H1 (cell line): Measurements from ENCODE around the gene ALPL. TPM values are rescaled to one million over a fixed set of nuclear protein-coding genes. Genes with fewer than 3 reads are reported as not detected.

ENCODE experiments used
- CTCF ChIA-PET: fragments of 300-600 bp; sonication (Branson Sonifier 250); formaldehyde crosslinking; loops from one replicate; lab custom pipeline; 2021; ENCODE audit not compliant: partially characterized antibody; lab: Charles Lee
- POLR2A ChIA-PET: fragments of 300-600 bp; sonication (Branson Sonifier 250); formaldehyde crosslinking; loops from one replicate; lab custom pipeline; 2021; ENCODE audit warnings: inconsistent platforms; ENCODE audit not compliant: partially characterized antibody; lab: Charles Lee
- DNase-seq, 2 experiments: peaks; one replicate each; pipeline versions ENCODE4 v3.0.0 to v3.0.0-alpha.2; 2010 to 2022; ENCODE audit warnings: low spot score in 2 of 2, low read depth in 1 of 2, mixed read lengths in 1 of 2
- FAIRE-seq: peaks from 2 replicates; lab custom pipeline; 2011; peaks lifted over from hg19 to GRCh38; lab: Jason Lieb, UNC
- H2AFZ ChIP-seq: 2 replicates; pipeline ENCODE4 v1.8.1; 2012; ENCODE audit warnings: low read length, inconsistent platforms
- H2AK5ac ChIP-seq: 2 replicates; pipeline ENCODE4 v1.6.1; 2013; ENCODE audit warnings: low read depth, low read length
- H2BK120ac ChIP-seq: replicated peaks from 2 replicates; pipeline ENCODE3; 2013; ENCODE audit warnings: low read depth, low read length, inconsistent platforms
- H2BK12ac ChIP-seq: 2 replicates; pipeline ENCODE4 v1.6.1; 2013; ENCODE audit warnings: low read depth, low read length
- H2BK15ac ChIP-seq: 2 replicates; pipeline ENCODE4 v1.6.1; 2013; ENCODE audit warnings: low read length
- H2BK20ac ChIP-seq: 2 replicates; pipeline ENCODE4 v1.6.1; 2013; ENCODE audit warnings: low read length
- H2BK5ac ChIP-seq: 2 replicates; pipeline ENCODE4 v1.6.1; 2013; ENCODE audit warnings: low read depth, low read length
- H3K14ac ChIP-seq: 2 replicates; pipeline ENCODE4 v1.6.1; 2013; ENCODE audit warnings: inconsistent platforms; ENCODE audit not compliant: insufficient read length
- H3K18ac ChIP-seq: 2 replicates; pipeline ENCODE4 v1.6.1; 2013; ENCODE audit warnings: low read length; ENCODE audit errors: extremely low read depth
- H3K23ac ChIP-seq: 2 replicates; pipeline ENCODE4 v1.6.1; 2013; ENCODE audit warnings: inconsistent platforms; ENCODE audit not compliant: insufficient read length
- H3K23me2 ChIP-seq: 2 replicates; pipeline ENCODE4 v1.6.1; 2013; ENCODE audit warnings: low read depth, low read length
- H3K27ac ChIP-seq: 2 replicates; pipeline ENCODE4 v1.6.1; 2011; ENCODE audit warnings: low read depth, low read length, inconsistent platforms
- H3K27me3 ChIP-seq, 4 experiments: replicated peaks in 1 of 4; 1 replicate in 1 of 4; 2 replicates in 3 of 4; pipeline versions ENCODE4 v1.6.1 to v1.8.1; 2011 to 2013; ENCODE audit warnings: low read length in 3 of 4, mild to moderate bottlenecking in 3 of 4, inconsistent platforms in 2 of 4, mixed read lengths in 2 of 4, moderate library complexity in 1 of 4; ENCODE audit not compliant: control insufficient read depth in 3 of 4, insufficient read depth in 3 of 4; ENCODE audit errors: extremely low read depth in 1 of 4
- H3K36me3 ChIP-seq, 4 experiments: 2 replicates each; pipeline versions ENCODE4 v1.6.1 to v1.8.1; 2011 to 2013; ENCODE audit warnings: mild to moderate bottlenecking in 4 of 4, low read length in 3 of 4, moderate library complexity in 2 of 4, control low read depth in 1 of 4, inconsistent platforms in 1 of 4; ENCODE audit not compliant: insufficient read depth in 4 of 4, control insufficient read depth in 2 of 4
- H3K4ac ChIP-seq: replicated peaks from 2 replicates; pipeline ENCODE3; 2013; ENCODE audit warnings: low read length, low read depth, mixed read lengths, inconsistent platforms; ENCODE audit not compliant: insufficient read length
- H3K4me1 ChIP-seq, 4 experiments: replicated peaks in 1 of 4; 1 replicate in 1 of 4; 2 replicates in 3 of 4; pipeline versions ENCODE4 v1.6.1 to v1.8.1; 2011 to 2013; ENCODE audit warnings: low read length in 3 of 4, inconsistent platforms in 2 of 4, mixed read lengths in 1 of 4; ENCODE audit not compliant: insufficient read depth in 4 of 4, control insufficient read depth in 3 of 4
- H3K4me2 ChIP-seq, 2 experiments: 2 replicates each; pipeline versions ENCODE4 v1.6.1 to v1.8.1; 2011 to 2013; ENCODE audit warnings: low read depth in 2 of 2, low read length in 2 of 2, control low read depth in 1 of 2, inconsistent platforms in 1 of 2, mild to moderate bottlenecking in 1 of 2; ENCODE audit not compliant: insufficient read depth in 1 of 2
- H3K4me3 ChIP-seq, 4 experiments: fragments of 200-600, 300-600 bp in 1 of 4; sonication (generic), shearing (Covaris generic), sonication (Bioruptor Twin) in 1 of 4; 2 replicates each; pipeline versions ENCODE4 v1.5.1 to v1.8.1; 2011 to 2016; ENCODE audit warnings: low read length in 4 of 4, low read depth in 3 of 4, control low read depth in 2 of 4, inconsistent platforms in 2 of 4, mild to moderate bottlenecking in 2 of 4, mixed read lengths in 1 of 4, moderate library complexity in 1 of 4; ENCODE audit not compliant: insufficient read depth in 2 of 4; ENCODE audit errors: extremely low read depth in 1 of 4
- H3K56ac ChIP-seq: replicated peaks from 2 replicates; pipeline ENCODE3; 2013; ENCODE audit warnings: low read depth, mild to moderate bottlenecking, mixed read lengths, low read length, inconsistent platforms; ENCODE audit not compliant: insufficient read length
- H3K79me1 ChIP-seq: 2 replicates; pipeline ENCODE4 v1.6.1; 2013; ENCODE audit warnings: low read depth, low read length, control low read depth
- H3K79me2 ChIP-seq, 2 experiments: 2 replicates each; pipeline versions ENCODE4 v1.6.1 to v1.8.1; 2012 to 2013; ENCODE audit warnings: low read length in 2 of 2, mild to moderate bottlenecking in 2 of 2, inconsistent platforms in 1 of 2; ENCODE audit not compliant: insufficient read depth in 2 of 2, control insufficient read depth in 1 of 2
- H3K9ac ChIP-seq, 4 experiments: replicated peaks in 1 of 4; 1 replicate in 1 of 4; 2 replicates in 3 of 4; pipeline versions ENCODE4 v1.6.1 to v1.8.1; 2011 to 2013; ENCODE audit warnings: low read depth in 3 of 4, low read length in 3 of 4, control low read depth in 2 of 4, mild to moderate bottlenecking in 2 of 4, moderate library complexity in 2 of 4, inconsistent platforms in 1 of 4; ENCODE audit errors: extremely low read depth in 1 of 4
- H3K9me3 ChIP-seq, 2 experiments: 2 replicates each; pipeline versions ENCODE4 v1.6.1 to v1.8.1; 2012 to 2013; ENCODE audit warnings: mild to moderate bottlenecking in 2 of 2, moderate library complexity in 2 of 2, control low read depth in 1 of 2, inconsistent platforms in 1 of 2, low read depth in 1 of 2, low read length in 1 of 2, mixed read lengths in 1 of 2; ENCODE audit not compliant: insufficient read depth in 2 of 2
- H4K20me1 ChIP-seq, 2 experiments: replicated peaks in 1 of 2; 2 replicates each; pipeline versions ENCODE3 to v1.8.1; 2011 to 2013; ENCODE audit warnings: inconsistent platforms in 2 of 2, low read length in 2 of 2, mild to moderate bottlenecking in 1 of 2; ENCODE audit not compliant: insufficient read depth in 2 of 2, control insufficient read depth in 1 of 2
- H4K5ac ChIP-seq: 2 replicates; pipeline ENCODE4 v1.6.1; 2013; ENCODE audit warnings: low read length, low read depth, mixed read lengths, inconsistent platforms; ENCODE audit not compliant: insufficient read length
- H4K8ac ChIP-seq: 2 replicates; pipeline ENCODE4 v1.8.0; 2013; ENCODE audit warnings: mild to moderate bottlenecking, moderate library complexity, low read length, inconsistent platforms; ENCODE audit not compliant: insufficient read depth; ENCODE audit errors: extremely low read depth
- H4K91ac ChIP-seq: replicated peaks from 2 replicates; pipeline ENCODE3; 2013; ENCODE audit warnings: low read length, mixed read lengths, inconsistent platforms; ENCODE audit not compliant: insufficient read length
- CBX5 ChIP-seq: fragments of 300-800, 300-1000 bp; sonication (generic); IDR thresholded peaks from 2 replicates; pipeline ENCODE4 v1.7.1; 2016; ENCODE audit warnings: antibody characterized with exemption, low read length, low read depth
- CBX8 ChIP-seq: fragments of 300-800, 300-1000 bp; sonication (generic); IDR thresholded peaks from 2 replicates; pipeline ENCODE4 v1.7.1; 2016; ENCODE audit warnings: low read depth, low read length, borderline replicate concordance
- CHD1 ChIP-seq: IDR thresholded peaks from 2 replicates; pipeline ENCODE4 v1.6.1; 2012; ENCODE audit warnings: low read depth, low read length, improper control_type of control experiment
- CTBP2 ChIP-seq: IDR thresholded peaks from 2 replicates; pipeline ENCODE4 v1.7.0; 2011; ENCODE audit warnings: borderline replicate concordance, mild to moderate bottlenecking, moderate library complexity, mixed read lengths, low read length; ENCODE audit not compliant: insufficient read depth, insufficient read length
- JUN ChIP-seq: IDR thresholded peaks from 2 replicates; pipeline ENCODE4 v1.6.1; 2011; ENCODE audit warnings: low read depth, mild to moderate bottlenecking, improper control_type of control experiment, low read length
- JUND ChIP-seq: IDR thresholded peaks from 2 replicates; pipeline ENCODE4 v1.6.1; 2011; ENCODE audit warnings: mild to moderate bottlenecking, improper control_type of control experiment, low read length
- RBBP5 ChIP-seq: IDR thresholded peaks from 2 replicates; pipeline ENCODE4 v1.7.1; 2012; ENCODE audit warnings: low read depth, mild to moderate bottlenecking, inconsistent platforms, low read length, moderate library complexity, borderline replicate concordance
- SUZ12 ChIP-seq: fragments of 200-600 bp; sonication (generic); IDR thresholded peaks from 2 replicates; pipeline ENCODE4 v1.6.1; 2012; ENCODE audit warnings: mild to moderate bottlenecking, inconsistent platforms, low read length, moderate library complexity, mixed read lengths
- TAF7 ChIP-seq: optimal IDR thresholded peaks from 2 replicates; pipeline ENCODE3; 2011; ENCODE audit warnings: low read depth, mild to moderate bottlenecking, inconsistent platforms, low read length, moderate library complexity, borderline replicate concordance
- TEAD4 ChIP-seq: IDR thresholded peaks from 2 replicates; pipeline ENCODE4 v1.6.1; 2012; ENCODE audit warnings: low read depth, low read length, inconsistent platforms, mixed read lengths
- WGBS, 2 experiments: shearing (Covaris generic) in 1 of 2; methylation state at CpG; one replicate each; pipeline versions ENCODE4 v1.1.6 to v1.1.7; 2013 to 2015; ENCODE audit warnings: low lambda C conversion rate in 2 of 2, mixed read lengths in 2 of 2, inconsistent platforms in 1 of 2, low coverage in 1 of 2, missing lambda C conversion rate in 1 of 2; ENCODE audit not compliant: insufficient replicate concordance in 2 of 2, insufficient coverage in 1 of 2, insufficient read length in 1 of 2; ENCODE audit errors: extremely low coverage in 1 of 2, missing lambda C conversion rate in 1 of 2; 5-methylcytosine and 5-hydroxymethylcytosine counted together
- polyA plus RNA-seq, 7 experiments: library from polyadenylated mRNA; depleted of rRNA in 3 of 7; stranded (reverse) in 5 of 7; unstranded in 2 of 7; fragments of >200 nt in 5 of 7; fragments of 200-250 nt in 2 of 7; gene quantifications; 1 replicate in 5 of 7; 2 replicates in 1 of 7; 4 replicates in 1 of 7; pipeline versions ENCODE4 v1.2.1 to v1.2.3, GENCODE V29; 2011 to 2013; ENCODE audit warnings: missing spikeins in 2 of 7, mixed read lengths in 2 of 7
- total RNA-seq: library from RNA; stranded (reverse); fragmentation: NEBNext Ultra II Directional; extraction: Animal tissue kit (Norgen Biotek cat#: 25700); gene quantifications from 2 replicates; pipeline ENCODE4 v1.2.1, GENCODE V29; 2021

Gene ALPL
- total and polyA plus RNA-seq, 2 of the 8 experiments (the other 6 are each of a cell fraction or from before 2014, with no cell fraction given): 175 to 362 TPM

DNA sequence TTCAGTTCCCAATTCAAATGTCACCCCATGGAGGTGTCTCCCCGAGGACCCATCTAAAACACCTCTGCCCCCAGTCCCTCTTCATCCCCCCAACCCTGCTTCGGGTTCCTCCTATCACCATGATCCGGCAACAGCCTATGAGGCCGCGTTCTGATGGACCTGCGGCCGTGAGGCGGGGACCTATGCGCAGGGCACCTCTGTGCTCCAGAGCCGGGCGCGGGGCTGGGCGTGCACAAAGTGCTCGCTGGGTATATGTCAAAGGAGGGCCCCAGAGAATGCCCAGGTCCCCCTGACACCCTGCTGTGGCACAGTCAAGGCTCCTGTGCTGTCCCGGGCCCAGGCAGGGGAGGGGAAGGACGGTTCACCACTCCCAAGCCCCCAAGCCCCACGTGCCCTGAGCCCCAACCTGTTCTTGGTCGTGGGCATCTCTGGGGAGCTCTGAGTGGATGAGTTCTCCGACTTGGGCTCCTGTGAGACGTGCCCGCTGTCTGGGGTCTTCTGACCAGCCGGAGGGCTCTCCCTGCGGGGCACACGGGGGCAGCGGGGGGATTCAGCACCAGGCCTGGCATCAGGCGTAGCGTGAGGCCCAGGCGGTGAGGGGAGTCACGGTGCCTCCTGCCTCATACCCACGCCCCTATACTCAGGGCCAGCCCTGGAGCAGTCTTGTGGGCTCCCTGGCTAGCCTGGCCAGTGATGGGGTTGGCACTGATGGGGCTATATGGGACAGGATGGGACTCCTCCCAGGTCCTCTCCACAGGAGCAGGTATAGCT is 92.2 kb downstream of the ALPL start:
- FAIRE-seq: no peak
- POLR2A ChIA-PET: interaction anchor here (1.3 kb wide), 1 partner anchor 59 kb away, joined by 3 read pairs; no protein-coding TSS in a partner anchor
- no peak overlapping the region for H3K4me2 ChIP-seq

More for the DNA sequence above, 92.2 kb downstream of the ALPL start:
- Histone ChIP-seq H3K36me3 (no peaks in the 10 kb centered on the region), H3K4ac (no peak overlapping the region), H3K79me1 (peaks cover 2% of the 10 kb centered on the region; the same call in 1 of the 2 replicates), H2BK120ac (no peak overlapping the region), H3K4me1 (no peaks in the 10 kb centered on the region; a peak in 1 of 7 replicates), H3K56ac (no peak overlapping the region), H4K20me1 (peaks cover 0 to 4% of the 10 kb centered on the region in 2 experiments), H3K18ac (no peak overlapping the region), H3K9ac (no peak overlapping the region), H3K23ac (no peak overlapping the region), H4K5ac (no peak overlapping the region), H3K4me3 (no peak overlapping the region), H3K14ac (no peak overlapping the region), H3K27me3 (no peaks in the 10 kb centered on the region), H3K27ac (no peak overlapping the region), H2BK5ac (no peak overlapping the region), H3K23me2 (peaks cover 5% of the 10 kb centered on the region; the same call in 1 of the 2 replicates), H2BK20ac (no peak overlapping the region), H3K79me2 (no peaks in the 10 kb centered on the region), H3K9me3 (no peaks in the 10 kb centered on the region), H2AFZ (no peak overlapping the region), H4K8ac (no peak overlapping the region), H4K91ac (no peak overlapping the region), H2AK5ac (no peak overlapping the region), H2BK15ac (no peak overlapping the region), H2BK12ac (no peak overlapping the region)
- DNase-seq: no peak
- WGBS, 2 experiments: 90% methylated on average over 30 of the region's 30 CpGs; no CpG with 5 or more reads in 1 of the 2 experiments
- CTCF ChIA-PET: interaction anchor here (0.6 to 1.4 kb wide), 8 partner anchors 9 to 230 kb away, joined by 3 to 4 read pairs (median 3); no protein-coding TSS in a partner anchor
- TF ChIP-seq JUND: no peak
- TF ChIP-seq CBX8: no peak
- TF ChIP-seq TEAD4: no peak
- no peak for TF ChIP-seq TAF7
- no peak for TF ChIP-seq CHD1
- no peak for TF ChIP-seq CBX5
- no peak for TF ChIP-seq SUZ12
- TF ChIP-seq CTBP2: no peak
- TF ChIP-seq RBBP5: no peak
- no peak for TF ChIP-seq JUN
